ENCODE data around the gene ADH1B.
"Not testable (repeated sequence)": the region's sequence is repeated elsewhere in the genome, so short reads cannot be mapped to it uniquely, and the experiment has no call there.

The ADH1B gene

GRCh38 chr4:99349338-99349737 lies 28.1 kb upstream of the ADH1B start:
- Histone ChIP-seq H3K27me3 (replicated peaks; ENCODE audit: control insufficient read depth, insufficient read depth, low read length) (no peaks in the 10 kb centered on the region), H3K4me3 (replicated peaks; ENCODE audit: low read depth, low read length) (no peak overlapping the region), H3K36me3 (ENCODE audit: control insufficient read depth, insufficient read depth, low read length) (no peaks in the 10 kb centered on the region)
- no peak for DNase-seq (ENCODE audit: extremely low read depth, insufficient read length)
- no peak for TF ChIP-seq CTCF (IDR thresholded peaks at IDR 0.05; ENCODE audit: insufficient read depth, low read length, poor library complexity, severe bottlenecking)

GRCh38 chr4:99342624-99343023 lies 21.4 kb upstream of the ADH1B start:
- DNase-seq (ENCODE audit: extremely low read depth, insufficient read length); H3K27me3 ChIP-seq (replicated peaks; ENCODE audit: control insufficient read depth, insufficient read depth, low read length); H3K36me3 ChIP-seq (ENCODE audit: control insufficient read depth, insufficient read depth, low read length); H3K4me3 ChIP-seq (replicated peaks; ENCODE audit: low read depth, low read length): not testable (repeated sequence)

GRCh38 chr4:99341426-99341825 lies 20.2 kb upstream of the ADH1B start:
- no peak for DNase-seq (ENCODE audit: extremely low read depth, insufficient read length)
- Histone ChIP-seq H3K36me3 (ENCODE audit: control insufficient read depth, insufficient read depth, low read length) (no peaks in the 10 kb centered on the region), H3K27me3 (replicated peaks; ENCODE audit: control insufficient read depth, insufficient read depth, low read length) (no peaks in the 10 kb centered on the region), H3K4me3 (replicated peaks; ENCODE audit: low read depth, low read length) (no peak overlapping the region)
- no peak for TF ChIP-seq CTCF (IDR thresholded peaks at IDR 0.05; ENCODE audit: insufficient read depth, low read length, poor library complexity, severe bottlenecking)

- DNase-seq (ENCODE audit: extremely low read depth, insufficient read length), result peak; percentile 5
- no peak overlapping the region for H3K4me3 ChIP-seq (replicated peaks; ENCODE audit: low read depth, low read length)
Observed at GRCh38 chr4:99339172-99339571, 18.0 kb upstream of the ADH1B start.

GRCh38 chr4:99336553-99336952 lies 15.4 kb upstream of the ADH1B start:
- H3K36me3 ChIP-seq (ENCODE audit: control insufficient read depth, insufficient read depth, low read length), result no peaks in the 10 kb centered on the region
- no peaks in the 10 kb centered on the region for H3K27me3 ChIP-seq (replicated peaks; ENCODE audit: control insufficient read depth, insufficient read depth, low read length)
- no peak overlapping the region for H3K4me3 ChIP-seq (replicated peaks; ENCODE audit: low read depth, low read length)
- no peak for DNase-seq (ENCODE audit: extremely low read depth, insufficient read length)
- TF ChIP-seq CTCF (IDR thresholded peaks at IDR 0.05; ENCODE audit: insufficient read depth, low read length, poor library complexity, severe bottlenecking), result no peak

More at GRCh38 chr4:99339172-99339571, 18.0 kb upstream of the ADH1B start:
- TF ChIP-seq CTCF (IDR thresholded peaks at IDR 0.05; ENCODE audit: insufficient read depth, low read length, poor library complexity, severe bottlenecking), result no peak
- H3K27me3 ChIP-seq (replicated peaks; ENCODE audit: control insufficient read depth, insufficient read depth, low read length), result no peaks in the 10 kb centered on the region
- no peaks in the 10 kb centered on the region for H3K36me3 ChIP-seq (ENCODE audit: control insufficient read depth, insufficient read depth, low read length)

- no peak for DNase-seq (ENCODE audit: extremely low read depth, insufficient read length)
- no peak for TF ChIP-seq CTCF (IDR thresholded peaks at IDR 0.05; ENCODE audit: insufficient read depth, low read length, poor library complexity, severe bottlenecking)
- Histone ChIP-seq H3K4me3 (replicated peaks; ENCODE audit: low read depth, low read length) (no peak overlapping the region), H3K27me3 (replicated peaks; ENCODE audit: control insufficient read depth, insufficient read depth, low read length) (no peaks in the 10 kb centered on the region), H3K36me3 (ENCODE audit: control insufficient read depth, insufficient read depth, low read length) (no peaks in the 10 kb centered on the region)
Observed at GRCh38 chr4:99334880-99335279, 13.7 kb upstream of the ADH1B start.
